Temporal lobe (tissue), 1 donor: Measurements from ENCODE around the gene SYCP2L. TPM values are rescaled to one million over a fixed set of nuclear protein-coding genes. Genes with fewer than 3 reads are reported as not detected.

ENCODE experiments used
- total RNA-seq: library from RNA; depleted of rRNA; stranded (reverse); fragments of >200 nt; gene quantifications from one replicate; pipeline ENCODE4 v1.2.3, GENCODE V29; 2014

Gene SYCP2L
- total RNA-seq, 1 donor from 2014 or later: 7.1 TPM

Other genes with a start within 250 kb of the SYCP2L start
- gene C6orf52, start 192.4 kb upstream of the SYCP2L start, total RNA-seq: 0.98 TPM
- gene PAK1IP1, start 192.1 kb upstream of the SYCP2L start, total RNA-seq: 17.0 TPM
- 22.1 TPM for gene TMEM14C, start 164.0 kb upstream of the SYCP2L start, total RNA-seq
- gene TMEM14B, start 139.2 kb upstream of the SYCP2L start, total RNA-seq: 41.6 TPM
- gene MAK, start 48.5 kb upstream of the SYCP2L start, total RNA-seq: 0.49 TPM
- gene GCM2, start 5.0 kb upstream of the SYCP2L start, total RNA-seq: not detected
- 41.3 TPM for gene ELOVL2, start 157.3 kb downstream of the SYCP2L start, total RNA-seq
- gene SMIM13, start 206.8 kb downstream of the SYCP2L start, total RNA-seq: 92.9 TPM
- not detected for gene ERVFRD-1, start 224.7 kb downstream of the SYCP2L start, total RNA-seq